SK-N-SH (cell line): ENCODE measurements around the gene DTX1. TPM values are rescaled to one million over a fixed set of nuclear protein-coding genes. Genes with fewer than 3 reads are reported as not detected.

Experiments used
- CTCF ChIA-PET: fragments of 300-600, 350-600 bp; formaldehyde crosslinking; extraction: SDS; loops from one replicate; lab custom pipeline; 2021; lab: Yijun Ruan, JAX
- POLR2A ChIA-PET: fragments of 350-600 bp; sonication (Branson Sonifier 250); formaldehyde crosslinking; extraction: SDS; loops from one replicate; lab custom pipeline; 2020; ENCODE audit warnings: antibody characterized with exemption, inconsistent platforms; lab: Yijun Ruan, JAX
- DNase-seq: peaks from one replicate; pipeline ENCODE4 v3.0.0; 2012
- H2AFZ ChIP-seq: fragments of 200-600 bp; sonication (generic); 2 replicates; pipeline ENCODE4 v1.8.1; 2016; ENCODE audit warnings: antibody characterized with exemption, mild to moderate bottlenecking, low read depth
- H3F3A ChIP-seq: fragments of 200-600 bp; sonication (generic); replicated peaks from 2 replicates; pipeline ENCODE3; 2016; ENCODE audit warnings: antibody characterized with exemption, mild to moderate bottlenecking; ENCODE audit not compliant: insufficient read depth
- H3K27ac ChIP-seq, 2 experiments: fragments of 200-500 bp in 1 of 2; fragments of 200-600 bp in 1 of 2; sonication (Bioruptor generic) in 1 of 2; sonication (generic), shearing (Covaris generic) in 1 of 2; 2 replicates each; pipeline versions ENCODE4 v1.5.1 to v1.6.1; 2014 to 2016; ENCODE audit warnings: low read depth in 2 of 2, inconsistent platforms in 1 of 2, low read length in 1 of 2, mild to moderate bottlenecking in 1 of 2, mixed read lengths in 1 of 2
- H3K27me3 ChIP-seq: fragments of 200-600 bp; sonication (generic), shearing (Covaris generic); 2 replicates; pipeline ENCODE4 v1.6.1; 2016; ENCODE audit warnings: mixed run types; ENCODE audit not compliant: insufficient read depth
- H3K36me3 ChIP-seq, 2 experiments: fragments of 200-500 bp in 1 of 2; fragments of 200-600 bp in 1 of 2; sonication (Bioruptor generic) in 1 of 2; sonication (generic) in 1 of 2; replicated peaks in 1 of 2; 2 replicates each; pipeline versions ENCODE3 to v1.5.1; 2014 to 2016; ENCODE audit warnings: low read length in 1 of 2, mild to moderate bottlenecking in 1 of 2; ENCODE audit not compliant: insufficient read depth in 2 of 2, control insufficient read depth in 1 of 2
- H3K4me1 ChIP-seq, 2 experiments: fragments of 200-500 bp in 1 of 2; fragments of 200-600 bp in 1 of 2; sonication (Bioruptor generic) in 1 of 2; sonication (generic), shearing (Covaris generic) in 1 of 2; 2 replicates each; pipeline versions ENCODE4 v1.5.1 to v1.6.1; 2014 to 2016; ENCODE audit warnings: low read depth in 1 of 2, low read length in 1 of 2, mixed run types in 1 of 2; ENCODE audit not compliant: insufficient read depth in 2 of 2, control insufficient read depth in 1 of 2
- H3K4me2 ChIP-seq: fragments of 200-600 bp; sonication (generic), shearing (Covaris generic); 2 replicates; pipeline ENCODE4 v1.6.1; 2017; ENCODE audit warnings: mixed run types
- H3K4me3 ChIP-seq, 2 experiments: fragments of 200-500 bp in 1 of 2; fragments of 200-600 bp in 1 of 2; sonication (Bioruptor generic) in 1 of 2; sonication (generic), shearing (Covaris generic) in 1 of 2; 2 replicates each; pipeline versions ENCODE4 v1.5.1 to v1.8.1; 2014 to 2016; ENCODE audit warnings: low read depth in 2 of 2, inconsistent platforms in 1 of 2, low read length in 1 of 2, mild to moderate bottlenecking in 1 of 2, mixed read lengths in 1 of 2, moderate library complexity in 1 of 2
- H3K79me2 ChIP-seq: fragments of 200-600 bp; sonication (generic); 2 replicates; pipeline ENCODE4 v1.8.1; 2017; ENCODE audit warnings: mild to moderate bottlenecking; ENCODE audit not compliant: insufficient read depth
- H3K9ac ChIP-seq: fragments of 200-600 bp; sonication (generic); 2 replicates; pipeline ENCODE4 v1.6.1; 2017; ENCODE audit warnings: mixed run types
- H3K9me2 ChIP-seq: fragments of 200-600 bp; sonication (generic); 2 replicates; pipeline ENCODE4 v1.6.1; 2017; ENCODE audit warnings: mixed run types
- H3K9me3 ChIP-seq: fragments of 200-600 bp; sonication (generic); 2 replicates; pipeline ENCODE4 v1.6.1; 2017; ENCODE audit warnings: mixed run types, mild to moderate bottlenecking, moderate library complexity
- H4K20me1 ChIP-seq: fragments of 200-600 bp; sonication (generic); 2 replicates; pipeline ENCODE4 v1.6.1; 2017; ENCODE audit warnings: mild to moderate bottlenecking, mixed run types; ENCODE audit not compliant: insufficient read depth
- ELF1 ChIP-seq: IDR thresholded peaks from 2 replicates; pipeline ENCODE4 v1.4.0; 2012
- EZH2phosphoT487 ChIP-seq: fragments of 200-600 bp; sonication (generic); IDR thresholded peaks from 2 replicates; pipeline ENCODE4 v1.6.1; 2017; ENCODE audit warnings: low read depth, mixed run types, mild to moderate bottlenecking, antibody characterized with exemption, moderate library complexity, borderline replicate concordance
- FOXJ3 ChIP-seq: sonication (generic); formaldehyde crosslinking; IDR thresholded peaks from 2 replicates; pipeline ENCODE4 v1.5.1; 2020; ENCODE audit warnings: mild to moderate bottlenecking, missing genetic modification reagents
- IRF3 ChIP-seq: fragments of 150-350 bp; IDR thresholded peaks from 2 replicates; pipeline ENCODE4 v1.6.1; 2016; ENCODE audit warnings: mild to moderate bottlenecking, low read depth, low read length
- JUND ChIP-seq: IDR thresholded peaks from 2 replicates; pipeline ENCODE4 v1.4.0; 2012
- MAX ChIP-seq: IDR thresholded peaks from 2 replicates; pipeline ENCODE4 v1.4.0; 2012; ENCODE audit warnings: low read depth
- MEF2A ChIP-seq: IDR thresholded peaks from 2 replicates; pipeline ENCODE4 v1.4.0; 2012; ENCODE audit warnings: low read depth, borderline replicate concordance
- MXI1 ChIP-seq: IDR thresholded peaks from 2 replicates; pipeline ENCODE4 v1.6.1; 2012; ENCODE audit warnings: mild to moderate bottlenecking, low read depth, low read length, improper control_type of control experiment
- NFIC ChIP-seq: IDR thresholded peaks from 2 replicates; pipeline ENCODE4 v1.4.0; 2012; ENCODE audit warnings: borderline replicate concordance
- NRF1 ChIP-seq: IDR thresholded peaks from 2 replicates; pipeline ENCODE4 v1.6.1; 2012; ENCODE audit warnings: low read depth, mild to moderate bottlenecking, low read length
- PBX3 ChIP-seq: IDR thresholded peaks from 2 replicates; pipeline ENCODE4; 2012
- RFX5 ChIP-seq: IDR thresholded peaks from 2 replicates; pipeline ENCODE4 v1.6.1; 2012; ENCODE audit warnings: mild to moderate bottlenecking, improper control_type of control experiment, low read length
- RXRA ChIP-seq: IDR thresholded peaks from 2 replicates; pipeline ENCODE4 v1.4.0; 2012; ENCODE audit warnings: low read depth, mild to moderate bottlenecking, borderline replicate concordance
- SIN3A ChIP-seq: IDR thresholded peaks from 2 replicates; pipeline ENCODE4 v1.6.1; 2012; ENCODE audit warnings: low read depth, mild to moderate bottlenecking, low read length, moderate library complexity, borderline replicate concordance
- SMC3 ChIP-seq: IDR thresholded peaks from 2 replicates; pipeline ENCODE4 v1.6.1; 2012; ENCODE audit warnings: low read depth, low read length, improper control_type of control experiment
- TAF1 ChIP-seq: IDR thresholded peaks from 2 replicates; pipeline ENCODE4 v1.6.1; 2012; ENCODE audit warnings: low read depth, mild to moderate bottlenecking, low read length, moderate library complexity, borderline replicate concordance
- TEAD4 ChIP-seq: IDR thresholded peaks from 2 replicates; pipeline ENCODE4 v1.4.0; 2012; ENCODE audit warnings: mild to moderate bottlenecking, borderline replicate concordance; ENCODE audit not compliant: insufficient read depth
- ZBTB33 ChIP-seq: IDR thresholded peaks from 2 replicates; pipeline ENCODE4 v1.4.0; 2012; ENCODE audit warnings: low read depth, borderline replicate concordance
- whole genome bisulfite sequencing: methylation state at CpG from one replicate; pipeline ENCODE4 v1.1.6; 2017; ENCODE audit warnings: low lambda C conversion rate; 5-methylcytosine and 5-hydroxymethylcytosine counted together
- polyA plus RNA-seq, 3 experiments: library from polyadenylated mRNA; depleted of rRNA; stranded (reverse); fragments of >200 nt; gene quantifications; 2 replicates each; pipeline ENCODE4 v1.2.3, GENCODE V29; 2012

The DTX1 gene
- polyA plus RNA-seq, 1 of the 3 experiments (the other 2 are of a cell fraction), result 0.72 TPM

- no peak for TF ChIP-seq MXI1
- TF ChIP-seq JUND, result no peak
Measured at GRCh38 chr12:113077859-113078255, 21.3 kb downstream of the DTX1 start (continued).

- Histone ChIP-seq H3K9ac (no peak overlapping the region), H3F3A (no peaks in the 10 kb centered on the region), H3K4me1 (no peaks in the 10 kb centered on the region; a peak in 1 of 4 replicates)
- POLR2A ChIA-PET, result no interaction called here
- TF ChIP-seq IRF3, result no peak
- TF ChIP-seq, all 33 proteins: peak for 0
- no peaks in the 10 kb centered on the region for H3K79me2 ChIP-seq
- H3K27me3 ChIP-seq, result no peaks in the 10 kb centered on the region
- H2AFZ ChIP-seq, result no peak overlapping the region
- no peaks in the 10 kb centered on the region for H3K36me3 ChIP-seq
- 77% methylated on average over 4 of the region's 4 CpGs for WGBS
- no peak overlapping the region for H3K4me3 ChIP-seq
- H3K9me3 ChIP-seq, result no peaks in the 10 kb centered on the region
- CTCF ChIA-PET, result interaction anchor here (0.9 to 2.1 kb wide), 6 partner anchors 16 to 93 kb away, joined by 3 to 5 read pairs (median 4); no protein-coding TSS in a partner anchor
- no peak overlapping the region for H3K27ac ChIP-seq
- no peaks in the 10 kb centered on the region for H4K20me1 ChIP-seq
- H3K4me2 ChIP-seq, result no peak overlapping the region
- no peaks in the 10 kb centered on the region for H3K9me2 ChIP-seq
- DNase-seq, result no peak
Measured at GRCh38 chr12:113081873-113082272, 25.3 kb downstream of the DTX1 start.

GRCh38 chr12:113082486-113083148 lies 26.1 kb downstream of the DTX1 start:
- H3K4me3 ChIP-seq, result no peak overlapping the region
- no peaks in the 10 kb centered on the region for H3K9me2 ChIP-seq
- H3K9me3 ChIP-seq, result no peaks in the 10 kb centered on the region
- no peak overlapping the region for H2AFZ ChIP-seq
- H3K27me3 ChIP-seq, result no peaks in the 10 kb centered on the region
- 63% methylated on average over 9 of the region's 9 CpGs for WGBS
- no peak for DNase-seq
- H3K4me1 ChIP-seq, result no peaks in the 10 kb centered on the region; a peak in 1 of 4 replicates
- ChIA-PET CTCF (interaction anchor here (0.9 to 2.1 kb wide), 4 partner anchors 32 to 92 kb away, joined by 3 to 5 read pairs (median 4); no protein-coding TSS in a partner anchor), POLR2A (no interaction called here)
- no peak overlapping the region for H3K9ac ChIP-seq
- no peaks in the 10 kb centered on the region for H3K79me2 ChIP-seq
- H3K4me2 ChIP-seq, result no peak overlapping the region
- H3K36me3 ChIP-seq, result no peaks in the 10 kb centered on the region
- H4K20me1 ChIP-seq, result no peaks in the 10 kb centered on the region
- no peak overlapping the region for H3K27ac ChIP-seq
- no peaks in the 10 kb centered on the region for H3F3A ChIP-seq
- TF ChIP-seq RXRA (no peak), PBX3 (no peak), EZH2phosphoT487 (no peak), IRF3 (no peak), NFIC (no peak), FOXJ3 (CRISPR knock-in tag) (no peak), JUND (no peak), ZBTB33 (no peak), RFX5 (no peak), SIN3A (no peak), ELF1 (no peak), NRF1 (no peak), SMC3 (no peak), TAF1 (no peak), TEAD4 (no peak), MEF2A (no peak), MAX (no peak)
